ENCODE measurements around the gene ADGRA1.
"Not testable (repeated sequence)": the region's sequence is repeated elsewhere in the genome, so short reads cannot be mapped to it uniquely, and the experiment has no call there.

ADGRA1 gene

GRCh38 chr10:133087679-133088178 is at the start of gene ADGRA1:
Gene ADGRA1 (plus strand): TSS chr10:133087924. CDS start chr10:133088910, 986 bp downstream.
- no peak for DNase-seq

DNA sequence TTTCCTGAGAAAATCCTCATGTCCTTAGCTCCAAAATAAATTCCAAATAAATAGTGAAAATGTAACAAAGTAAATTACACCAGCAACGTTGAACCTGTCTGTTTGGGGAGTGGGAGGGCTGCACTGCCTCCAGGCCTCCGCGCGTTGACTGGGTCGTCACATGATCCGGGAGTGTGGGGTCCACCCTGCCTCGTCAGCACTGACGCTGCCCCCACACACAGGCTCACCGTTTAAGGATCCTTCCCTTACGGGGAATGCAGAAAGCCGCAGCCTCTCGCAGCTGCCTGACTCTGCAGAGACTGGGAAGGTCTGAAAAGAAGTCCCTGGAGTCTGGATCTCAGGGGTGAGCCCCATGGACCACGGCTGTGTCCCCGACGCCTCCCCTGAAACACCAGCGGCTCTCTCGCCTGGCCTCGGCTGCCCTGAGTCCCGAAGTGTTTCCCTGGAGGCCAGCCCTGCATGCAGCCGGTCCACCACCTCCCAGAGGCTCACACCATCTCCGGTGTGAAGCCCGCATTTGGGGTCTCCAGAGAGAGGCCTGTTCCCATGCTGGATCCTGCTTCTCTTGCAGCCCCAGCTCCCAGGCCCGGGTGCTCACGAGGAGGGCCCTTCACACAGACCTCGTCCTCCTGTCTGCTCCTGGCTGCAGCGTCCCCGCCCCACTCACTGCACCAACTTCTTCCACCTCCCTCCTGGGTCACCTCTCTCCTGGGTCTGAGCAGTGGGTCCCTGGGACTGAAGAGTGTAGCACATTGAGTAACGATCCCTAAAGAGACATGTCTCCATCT is 49.5 kb upstream of the ADGRA1 start:
- no peak for DNase-seq

DNA sequence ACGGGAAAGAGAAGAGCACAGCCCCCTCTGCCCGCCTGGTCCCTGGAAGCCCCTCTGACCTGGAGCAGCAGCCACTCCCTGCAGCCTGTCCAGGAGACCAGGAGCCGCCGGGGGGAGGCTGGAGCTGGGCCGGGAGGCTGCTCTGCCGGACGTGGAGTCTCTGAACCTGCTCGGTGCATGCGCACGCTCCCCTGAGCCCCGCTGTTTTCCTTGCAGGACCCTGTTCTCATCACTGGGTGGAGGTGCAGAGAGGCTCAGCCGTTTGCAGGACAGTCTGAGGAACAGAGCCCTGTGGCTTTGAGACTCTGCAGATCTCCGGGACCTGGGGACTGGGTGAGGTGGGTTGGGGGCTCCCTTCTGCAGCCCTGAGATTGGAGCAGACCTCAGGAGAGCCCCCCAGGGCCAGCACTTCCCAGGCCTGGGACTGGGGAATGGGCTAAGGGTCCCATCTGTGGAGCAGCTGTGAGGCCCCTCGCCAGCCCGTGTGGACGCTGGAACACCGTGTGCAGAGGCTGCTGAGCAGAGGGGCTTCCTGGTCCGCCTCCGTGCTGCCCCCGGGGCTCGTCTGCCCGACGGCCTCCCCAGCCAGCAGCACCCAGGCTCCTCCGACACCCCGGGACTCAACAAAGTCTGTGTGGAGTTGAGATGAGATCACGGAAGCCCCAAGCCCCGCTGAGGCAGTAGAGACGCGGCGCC is 48.5 kb upstream of the ADGRA1 start:
- no peak for DNase-seq

GRCh38 chr10:133039803-133040165 is 47.9 kb upstream of the ADGRA1 start:
- DNase-seq, result no peak

DNA sequence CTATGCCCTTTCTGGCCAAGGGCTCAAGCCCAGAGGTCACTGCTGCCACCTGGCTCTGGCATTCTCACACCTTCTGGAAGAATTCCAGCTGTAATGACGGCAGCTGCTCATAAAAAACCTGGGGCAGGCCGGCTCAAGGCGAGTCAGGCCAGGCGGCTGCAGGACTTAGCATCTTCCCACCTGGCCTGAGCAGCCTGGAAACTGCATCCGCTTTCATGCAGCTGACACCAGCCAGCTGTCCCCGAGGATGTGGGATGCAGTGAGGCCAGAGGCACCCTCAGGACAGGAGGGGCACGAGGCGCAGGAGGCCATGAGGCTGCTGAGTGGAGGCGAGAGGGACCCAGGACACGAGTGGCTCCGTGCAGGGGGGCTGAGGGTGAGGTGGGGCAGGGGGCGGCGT is 47.5 kb upstream of the ADGRA1 start:
- DNase-seq, result no peak

- no peak for DNase-seq
Measured at GRCh38 chr10:133041101-133041500, 46.6 kb upstream of the ADGRA1 start.

DNA sequence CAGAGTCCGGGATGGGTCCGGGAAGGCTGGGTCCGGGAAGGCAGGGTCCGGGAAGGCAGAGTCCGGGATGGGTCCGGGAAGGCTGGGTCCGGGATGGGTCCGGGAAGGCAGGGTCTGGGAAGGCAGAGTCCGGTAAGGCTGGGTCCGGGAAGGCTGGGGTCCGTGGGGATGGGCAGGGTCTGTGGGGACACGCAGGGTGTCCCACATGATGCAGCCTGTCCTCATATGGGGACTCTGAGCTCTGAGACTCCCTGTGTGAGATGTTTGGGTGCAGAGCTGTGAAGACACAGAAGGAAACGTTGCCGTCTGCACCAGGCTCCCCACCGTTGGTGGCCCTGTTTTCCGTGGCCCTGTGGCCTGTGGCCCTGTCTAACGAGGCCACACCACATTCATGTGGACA is 45.7 kb upstream of the ADGRA1 start:
- no peak for DNase-seq

GRCh38 chr10:133042816-133043215 is 44.9 kb upstream of the ADGRA1 start:
- DNase-seq, result no peak

DNA sequence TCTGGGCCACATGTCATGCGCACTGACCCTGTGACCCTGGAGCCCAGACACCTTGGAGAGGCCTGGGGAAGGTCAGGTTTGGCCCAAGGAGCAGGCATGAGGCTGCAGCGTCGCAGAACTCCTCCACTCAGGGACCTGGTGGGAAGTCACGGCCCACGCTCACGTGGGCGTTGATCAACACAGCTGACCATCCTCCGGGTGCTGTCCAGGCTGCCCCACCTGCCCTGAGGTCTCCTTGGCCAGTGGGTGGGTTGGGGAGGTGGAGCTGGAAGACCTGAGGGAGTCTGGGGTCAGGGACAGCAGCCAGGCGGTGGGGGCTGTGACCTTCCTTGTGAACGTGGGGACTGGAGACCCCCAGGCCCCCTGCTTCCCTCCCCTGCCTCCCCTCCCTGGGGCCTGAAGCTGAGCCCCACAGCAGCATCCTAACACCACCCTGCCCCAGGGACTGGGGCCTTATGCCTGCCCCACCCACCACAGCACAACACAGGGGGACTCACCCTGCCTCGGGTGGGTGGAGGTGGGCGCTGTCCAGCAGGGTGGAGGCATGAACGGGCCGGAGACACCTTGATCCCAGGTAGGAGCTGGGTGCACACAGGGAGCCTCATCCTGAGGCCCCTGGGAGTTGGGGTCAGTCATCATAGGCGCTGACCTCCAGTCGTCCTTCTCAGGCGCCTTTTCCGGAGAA is 44.0 kb upstream of the ADGRA1 start:
- DNase-seq, result no peak

- peak; percentile 68 for DNase-seq
Measured at GRCh38 chr10:133044401-133044811, 43.3 kb upstream of the ADGRA1 start.

GRCh38 chr10:133045556-133046389 is 42.0 kb upstream of the ADGRA1 start:
- DNase-seq, result no peak

DNA sequence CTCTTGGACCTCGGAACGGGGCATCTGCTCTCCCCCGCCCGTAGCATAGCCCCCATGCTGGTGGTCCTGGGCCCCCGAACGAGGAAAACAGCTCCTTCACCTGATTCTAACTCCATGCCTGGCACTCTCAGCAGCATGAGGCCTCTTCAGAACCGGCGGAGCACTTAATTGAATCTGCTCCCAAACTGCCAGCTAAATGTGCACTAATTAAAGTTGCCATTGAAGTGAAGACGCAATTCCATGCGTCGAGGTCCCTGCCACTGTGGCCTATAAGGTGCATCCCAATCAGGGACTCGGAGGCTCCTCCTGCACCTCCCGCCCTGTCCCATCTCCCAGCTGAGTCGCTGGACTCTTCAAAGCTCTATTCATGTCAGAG is 41.3 kb upstream of the ADGRA1 start:
- no peak for DNase-seq

DNA sequence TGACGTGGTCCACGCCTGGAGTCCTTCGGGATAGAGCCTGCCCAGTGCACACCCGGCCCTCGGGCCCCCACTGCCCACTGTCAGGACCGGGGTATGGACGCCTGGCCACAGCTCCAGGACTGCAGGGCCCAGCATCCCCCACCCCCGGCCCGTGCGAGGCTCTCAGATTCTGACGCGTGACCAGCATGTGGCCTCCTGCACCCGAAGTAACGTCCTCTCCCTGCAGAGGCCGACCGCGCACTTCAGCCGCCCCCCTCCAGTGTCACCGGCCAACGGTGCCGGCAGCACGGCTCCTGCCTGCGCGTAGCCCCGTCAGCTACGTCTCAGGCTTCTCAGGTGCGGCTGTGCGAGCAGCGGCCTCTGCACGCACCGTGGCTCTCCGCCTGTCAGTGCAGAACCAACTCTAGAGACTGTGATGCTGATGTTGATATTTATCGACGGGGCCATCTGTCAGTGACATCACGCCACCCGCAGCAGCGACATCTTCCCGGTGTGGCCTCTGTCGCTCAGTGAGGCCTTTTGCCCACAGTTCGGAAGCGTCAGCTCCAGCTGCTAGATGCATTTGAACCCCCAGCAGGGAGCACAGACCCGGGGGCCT is 40.1 kb upstream of the ADGRA1 start:
- no peak for DNase-seq

DNA sequence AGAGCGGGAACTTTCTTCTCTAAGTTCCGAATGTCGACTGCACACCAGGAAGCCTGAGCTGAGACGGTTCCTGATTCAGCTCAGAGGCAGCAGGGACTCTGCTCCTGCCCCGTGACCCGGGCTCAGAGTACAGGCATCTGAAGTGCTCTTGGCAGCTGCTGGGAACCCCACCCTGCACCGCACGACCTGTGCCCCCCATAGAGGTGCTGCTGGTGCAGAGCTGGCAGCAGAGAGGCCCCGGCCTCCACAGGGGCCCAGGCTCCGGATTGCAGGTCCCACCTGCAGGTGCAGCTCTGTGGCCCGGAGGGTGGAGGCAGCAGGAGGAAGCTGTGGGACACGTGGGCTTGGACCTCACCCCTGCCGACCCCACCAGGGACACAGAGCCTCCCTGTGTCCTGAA is 39.5 kb upstream of the ADGRA1 start:
- DNase-seq, result no peak

- DNase-seq, result no peak
Measured at GRCh38 chr10:133048926-133049325, 38.8 kb upstream of the ADGRA1 start.

DNA sequence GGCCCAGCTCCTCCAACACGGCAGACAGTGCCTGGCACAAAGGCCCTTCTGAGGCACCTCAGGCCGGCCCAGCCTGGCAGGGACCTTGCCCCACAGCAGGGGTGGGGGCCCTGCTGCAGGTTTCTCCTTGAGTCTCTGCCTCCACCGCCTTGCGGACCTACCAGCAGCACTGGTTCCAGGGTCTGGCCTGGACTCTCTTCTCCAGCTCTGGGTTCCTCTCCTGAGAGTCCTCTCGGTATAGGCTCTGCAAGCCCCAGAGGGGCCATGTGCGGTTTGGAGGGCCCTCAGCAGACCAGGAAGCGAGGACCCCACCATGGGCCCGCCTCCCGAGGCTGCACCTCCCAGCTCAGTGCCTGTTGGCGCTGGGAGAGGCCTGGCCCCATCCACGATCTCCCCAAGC is 38.1 kb upstream of the ADGRA1 start:
- no peak for DNase-seq

GRCh38 chr10:133050371-133050770 is 37.4 kb upstream of the ADGRA1 start:
- DNase-seq, result no peak

DNA sequence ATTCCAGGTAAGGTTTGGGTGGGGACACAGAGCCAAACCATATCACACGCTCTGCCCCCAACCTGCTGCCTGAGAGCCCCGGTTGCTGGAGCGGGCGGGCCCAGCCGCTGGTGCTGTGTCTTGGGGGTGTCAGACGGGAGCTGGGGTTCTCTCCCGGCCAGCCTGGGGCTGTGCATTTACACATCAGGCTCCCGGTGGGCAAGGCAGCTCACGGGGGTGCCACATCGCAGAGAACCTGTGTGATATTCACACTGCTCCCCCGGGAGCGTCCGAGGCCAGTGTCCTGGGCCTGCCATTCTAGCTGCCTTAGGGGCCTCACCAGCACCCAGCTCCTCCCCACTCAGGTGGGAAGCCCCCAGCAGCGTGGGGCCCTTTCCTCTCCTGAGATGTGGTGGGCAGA is 35.6 kb upstream of the ADGRA1 start:
- no peak for DNase-seq

DNA sequence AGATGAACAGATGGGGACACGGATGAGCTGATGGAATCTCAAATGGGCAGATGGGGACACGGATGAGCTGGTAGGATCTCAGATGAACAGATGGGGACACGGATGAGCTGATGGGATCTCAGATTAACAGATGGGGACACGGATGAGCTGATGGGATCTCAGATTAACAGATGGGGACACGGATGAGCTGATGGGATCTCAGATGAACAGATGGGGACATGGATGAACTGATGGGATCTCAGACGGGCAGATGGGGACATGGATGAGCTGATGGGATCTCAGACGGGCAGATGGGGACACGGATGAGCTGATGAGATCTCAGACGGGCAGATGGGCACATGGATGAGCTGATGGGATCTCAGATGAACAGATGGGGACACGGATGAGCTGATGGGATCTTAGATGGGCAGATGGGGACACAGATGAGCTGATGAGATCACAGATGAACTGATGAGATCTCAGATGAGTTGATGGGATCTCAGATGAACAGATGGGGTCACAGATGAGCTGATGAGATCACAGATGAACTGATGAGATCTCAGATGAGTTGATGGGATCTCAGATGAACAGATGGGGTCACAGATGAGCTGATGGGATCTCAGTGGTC is 34.1 kb upstream of the ADGRA1 start:
- DNase-seq, result not testable (repeated sequence)

DNA sequence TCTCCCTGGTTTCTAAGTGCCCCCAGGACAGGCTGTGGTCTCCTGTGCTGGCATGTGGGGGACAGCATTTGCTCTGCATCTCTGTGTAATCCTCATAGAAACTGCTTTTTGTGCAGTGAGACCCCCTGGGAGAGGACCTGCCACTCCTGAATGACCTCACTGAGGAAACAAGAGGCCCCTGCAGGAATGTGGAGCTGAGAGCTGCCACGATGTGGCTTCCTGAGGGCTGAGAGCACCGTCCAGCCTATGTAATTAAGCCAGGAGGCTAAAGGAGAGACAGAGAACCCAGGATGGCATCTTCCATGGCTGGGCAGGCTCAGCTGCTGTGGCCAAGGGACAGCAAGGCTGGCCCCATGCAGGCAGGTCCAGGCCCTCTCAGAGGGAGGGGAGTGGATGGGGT is 32.3 kb upstream of the ADGRA1 start:
- DNase-seq, result no peak

DNA sequence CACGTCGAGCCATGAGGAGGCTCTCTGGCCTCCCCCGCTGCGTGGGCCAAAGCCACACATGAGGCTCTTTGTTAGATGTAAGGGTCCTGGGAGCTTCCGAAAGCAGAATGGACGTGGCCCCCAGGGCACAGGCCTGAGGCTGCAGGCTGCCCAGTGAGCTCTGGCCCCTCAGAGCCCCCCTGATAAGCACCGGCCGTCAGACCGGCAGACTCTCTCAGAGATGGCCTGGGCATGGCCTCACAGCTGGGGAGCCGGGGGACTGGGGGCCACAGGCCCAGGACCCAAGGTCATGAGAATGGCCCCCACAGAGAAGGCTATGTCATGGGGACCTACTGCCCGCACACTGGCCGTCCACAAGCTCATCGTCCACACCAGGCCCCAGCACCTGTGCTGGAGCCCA is 31.7 kb upstream of the ADGRA1 start:
- no peak for DNase-seq

GRCh38 chr10:133056651-133057178 is 31.0 kb upstream of the ADGRA1 start:
- DNase-seq, result no peak

Measured in right forelimb (tissue), 1 donor.